ENCODE data around the gene ASS1. TPM values are rescaled to one million over a fixed set of nuclear protein-coding genes. Genes with fewer than 3 reads are reported as not detected.

Gene ASS1
- total and polyA plus RNA-seq, 11 donors = 31.5 to 154 (median 60.5) TPM

GRCh38 chr9:130537346-130538050 is 92.7 kb downstream of the ASS1 start:
- intact Hi-C loops (cut with DNase I) = no loop called here
- TF ChIP-seq POLR2A (IDR thresholded peaks at IDR 0.05) (no peak), CTCF (IDR thresholded peaks at IDR 0.05) (no peak)
- 15 to 30% (median 25%) methylated on average over 25 of the region's 25 CpGs for WGBS, 4 donors

GRCh38 chr9:130539420-130540223 is 94.9 kb downstream of the ASS1 start:
- TF ChIP-seq CTCF (IDR thresholded peaks at IDR 0.05) = no peak
- no peak for TF ChIP-seq POLR2A (IDR thresholded peaks at IDR 0.05)
- WGBS, 4 donors = 75 to 81% (median 76%) methylated on average over 11 of the region's 11 CpGs
- peaks cover 0 to 55% (median 18%) of the 10 kb centered on the region in 9 donors for H3K27me3 ChIP-seq

More at GRCh38 chr9:130537346-130538050, 92.7 kb downstream of the ASS1 start:
- Histone ChIP-seq H3K27me3 (peaks cover 0 to 58% (median 18%) of the 10 kb centered on the region in 9 donors), H3K27ac (no peak overlapping the region), H3K9me3 (no peaks in the 10 kb centered on the region), H3K4me1 (peaks cover 0 to 15% (median 0%) of the 10 kb centered on the region in 12 donors), H3K4me3 (no peak overlapping the region), H3K36me3 (no peaks in the 10 kb centered on the region)
- no peak for DNase-seq
- peak in 1 of 4 donors; percentile 7 for ATAC-seq

GRCh38 chr9:130541533-130541932 is 96.8 kb downstream of the ASS1 start:
- H3K27ac ChIP-seq = no peak overlapping the region
- DNase-seq = no peak
- intact Hi-C loops (cut with DNase I) = no loop called here
- 71 to 80% (median 75%) methylated on average over 2 of the region's 2 CpGs for WGBS, 4 donors
- no peak for ATAC-seq
- peaks cover 0 to 8% (median 0%) of the 10 kb centered on the region in 12 donors for H3K4me1 ChIP-seq
- no peaks in the 10 kb centered on the region for H3K9me3 ChIP-seq
- TF ChIP-seq POLR2A (IDR thresholded peaks at IDR 0.05) (no peak), CTCF (IDR thresholded peaks at IDR 0.05) (no peak)
- no peaks in the 10 kb centered on the region for H3K36me3 ChIP-seq
- H3K4me3 ChIP-seq = no peak overlapping the region
- peaks cover 0 to 48% (median 10%) of the 10 kb centered on the region in 9 donors for H3K27me3 ChIP-seq

More at GRCh38 chr9:130539420-130540223, 94.9 kb downstream of the ASS1 start:
- intact Hi-C loops (cut with DNase I) = no loop called here
- peaks cover 0 to 15% (median 0%) of the 10 kb centered on the region in 12 donors for H3K4me1 ChIP-seq
- no peaks in the 10 kb centered on the region for H3K9me3 ChIP-seq
- no peak overlapping the region for H3K4me3 ChIP-seq
- no peaks in the 10 kb centered on the region for H3K36me3 ChIP-seq
- no peak overlapping the region for H3K27ac ChIP-seq
- DNase-seq (peak in 1 of 5 donors; percentile 45), ATAC-seq (no peak)

GRCh38 chr9:130542038-130542437 is 97.3 kb downstream of the ASS1 start:
- TF ChIP-seq CTCF (IDR thresholded peaks at IDR 0.05) (no peak), POLR2A (IDR thresholded peaks at IDR 0.05) (no peak)
- no peak overlapping the region for H3K4me3 ChIP-seq
- 70 to 91% (median 77%) methylated on average over 5 of the region's 5 CpGs for WGBS, 4 donors
- ATAC-seq (no peak), DNase-seq (no peak)
- no peaks in the 10 kb centered on the region for H3K9me3 ChIP-seq
- peaks cover 0 to 8% (median 0%) of the 10 kb centered on the region in 12 donors for H3K4me1 ChIP-seq
- no peaks in the 10 kb centered on the region for H3K36me3 ChIP-seq
- H3K27me3 ChIP-seq = peaks cover 0 to 43% (median 10%) of the 10 kb centered on the region in 9 donors
- H3K27ac ChIP-seq = no peak overlapping the region
- intact Hi-C loops (cut with DNase I) = no loop called here
